Measurements from ENCODE around the gene AP1M1.

Gene AP1M1

GRCh38 chr19:16288544-16288943, 90.8 kb downstream of the AP1M1 start:
- Histone ChIP-seq H3K9ac (ENCODE audit: low read depth, low read length) (no peak overlapping the region), H3K36me3 (ENCODE audit: insufficient read depth, low read length) (no peaks in the 10 kb centered on the region), H3K9me3 (ENCODE audit: control insufficient read depth, insufficient read depth, low read length) (no peaks in the 10 kb centered on the region), H3K4me1 (ENCODE audit: insufficient read depth, low read length) (no peaks in the 10 kb centered on the region; the same call in 1 of the 2 replicates)

DNA sequence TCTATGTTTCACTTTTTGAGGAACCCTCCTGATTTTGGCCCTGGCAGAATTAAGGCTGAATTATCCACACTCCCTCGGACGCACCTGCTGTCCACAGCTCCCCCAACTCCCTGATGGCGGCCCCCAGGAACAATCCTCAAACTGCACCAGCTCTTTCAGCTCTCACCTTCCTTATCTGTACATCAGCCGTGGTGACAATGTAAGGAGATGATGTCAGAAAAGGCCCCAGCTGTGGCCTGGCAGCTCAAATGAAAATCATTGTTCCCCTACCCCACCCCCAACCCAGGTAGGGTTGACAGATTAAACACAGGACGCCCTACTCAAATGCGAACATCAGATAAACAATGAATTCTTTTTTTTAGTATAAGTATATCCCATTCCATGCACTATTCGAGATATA, 91.9 kb downstream of the AP1M1 start:
- no peaks in the 10 kb centered on the region for H3K4me1 ChIP-seq (ENCODE audit: insufficient read depth, low read length)
- no peak overlapping the region for H3K9ac ChIP-seq (ENCODE audit: low read depth, low read length)
- H3K36me3 ChIP-seq (ENCODE audit: insufficient read depth, low read length): no peaks in the 10 kb centered on the region

DNA sequence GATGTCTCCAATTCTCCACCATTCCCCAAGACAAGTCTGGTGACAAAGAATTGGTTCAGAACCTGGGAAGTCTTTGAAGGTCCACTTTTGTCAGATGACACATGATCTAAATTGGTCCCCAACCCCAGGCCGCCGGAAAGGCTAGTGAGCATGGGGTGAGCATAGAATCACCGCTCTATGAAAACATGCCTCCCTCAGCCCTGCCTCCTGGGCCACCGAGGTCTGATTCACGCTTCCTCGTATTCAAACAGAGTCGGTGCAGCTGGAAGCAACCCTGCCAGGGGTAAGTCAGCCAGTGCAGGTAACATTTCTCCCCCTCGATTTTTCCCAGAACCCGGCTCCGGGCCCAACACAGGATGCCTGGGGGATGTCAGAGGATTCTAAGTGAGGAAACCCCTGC, 93.0 kb downstream of the AP1M1 start:
- no peaks in the 10 kb centered on the region for H3K36me3 ChIP-seq (ENCODE audit: insufficient read depth, low read length)
- H3K4me1 ChIP-seq (ENCODE audit: insufficient read depth, low read length): no peaks in the 10 kb centered on the region
- no peak overlapping the region for H3K9ac ChIP-seq (ENCODE audit: low read depth, low read length)
- no peaks in the 10 kb centered on the region for H3K9me3 ChIP-seq (ENCODE audit: control insufficient read depth, insufficient read depth, low read length)

More for the DNA sequence above, 91.9 kb downstream of the AP1M1 start:
- H3K9me3 ChIP-seq (ENCODE audit: control insufficient read depth, insufficient read depth, low read length): no peaks in the 10 kb centered on the region

- H3K9ac ChIP-seq (ENCODE audit: low read depth, low read length): no peak overlapping the region
Measured at GRCh38 chr19:16293118-16294091, 95.7 kb downstream of the AP1M1 start.

DNA sequence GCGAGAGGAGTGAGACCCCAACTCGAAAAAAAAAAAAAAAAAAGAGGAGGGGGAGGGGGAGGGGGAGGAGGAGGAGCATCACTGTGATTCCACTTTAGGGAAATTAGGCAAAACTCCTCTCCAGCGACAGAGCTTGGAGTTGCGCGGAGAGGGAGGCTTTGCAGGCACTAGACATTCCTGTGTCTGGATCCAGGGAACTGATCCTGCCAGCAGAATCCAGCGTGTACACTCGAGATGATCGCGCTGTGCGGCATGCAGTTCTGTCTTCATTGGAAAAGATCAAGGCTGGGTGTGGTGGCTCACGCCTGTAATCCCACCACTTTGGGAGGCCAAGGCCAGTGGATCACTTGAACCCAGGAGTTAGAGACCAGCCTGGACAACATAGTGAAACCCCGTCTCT, 97.3 kb downstream of the AP1M1 start:
- Histone ChIP-seq H3K4me1 (ENCODE audit: insufficient read depth, low read length) (no peaks in the 10 kb centered on the region), H3K9me3 (ENCODE audit: control insufficient read depth, insufficient read depth, low read length) (no peaks in the 10 kb centered on the region), H3K9ac (ENCODE audit: low read depth, low read length) (no peak overlapping the region), H3K36me3 (ENCODE audit: insufficient read depth, low read length) (no peaks in the 10 kb centered on the region)

More at GRCh38 chr19:16293118-16294091, 95.7 kb downstream of the AP1M1 start:
- Histone ChIP-seq H3K36me3 (ENCODE audit: insufficient read depth, low read length) (no peaks in the 10 kb centered on the region), H3K4me1 (ENCODE audit: insufficient read depth, low read length) (no peaks in the 10 kb centered on the region), H3K9me3 (ENCODE audit: control insufficient read depth, insufficient read depth, low read length) (no peaks in the 10 kb centered on the region)

Data from ES-I3 (cell line).